NCI-H446 treated with DMSO at 0.1 percent for 48 hours (cell line): Measurements from ENCODE around the gene CDKL1.
"Not testable (repeated sequence)": the region's sequence is repeated elsewhere in the genome, so short reads cannot be mapped to it uniquely, and the experiment has no call there.

Source experiments
- DNase-seq: peaks from one replicate; lab custom pipeline; 2025; lab: John Stamatoyannopoulos, UW

Gene CDKL1

DNA sequence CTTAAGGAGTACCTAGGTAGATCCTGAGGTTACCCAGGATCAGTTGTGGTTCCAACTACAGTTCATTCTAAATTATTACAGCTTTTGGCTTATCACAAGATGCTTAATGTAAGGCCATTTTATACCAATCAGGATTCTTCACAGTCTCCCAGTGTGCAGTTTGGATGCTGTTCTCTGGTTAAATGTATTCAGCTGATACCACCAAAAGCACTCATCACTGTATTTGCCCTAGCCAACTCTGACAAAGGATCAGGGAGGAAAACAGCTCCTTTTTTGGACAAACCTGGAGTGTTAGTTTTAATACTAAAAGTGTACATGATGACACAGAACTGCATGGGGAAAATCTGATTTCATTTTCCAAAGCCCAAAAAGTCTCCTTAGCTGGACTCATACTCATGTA, 65.1 kb downstream of the CDKL1 start:
- no peak for DNase-seq

DNA sequence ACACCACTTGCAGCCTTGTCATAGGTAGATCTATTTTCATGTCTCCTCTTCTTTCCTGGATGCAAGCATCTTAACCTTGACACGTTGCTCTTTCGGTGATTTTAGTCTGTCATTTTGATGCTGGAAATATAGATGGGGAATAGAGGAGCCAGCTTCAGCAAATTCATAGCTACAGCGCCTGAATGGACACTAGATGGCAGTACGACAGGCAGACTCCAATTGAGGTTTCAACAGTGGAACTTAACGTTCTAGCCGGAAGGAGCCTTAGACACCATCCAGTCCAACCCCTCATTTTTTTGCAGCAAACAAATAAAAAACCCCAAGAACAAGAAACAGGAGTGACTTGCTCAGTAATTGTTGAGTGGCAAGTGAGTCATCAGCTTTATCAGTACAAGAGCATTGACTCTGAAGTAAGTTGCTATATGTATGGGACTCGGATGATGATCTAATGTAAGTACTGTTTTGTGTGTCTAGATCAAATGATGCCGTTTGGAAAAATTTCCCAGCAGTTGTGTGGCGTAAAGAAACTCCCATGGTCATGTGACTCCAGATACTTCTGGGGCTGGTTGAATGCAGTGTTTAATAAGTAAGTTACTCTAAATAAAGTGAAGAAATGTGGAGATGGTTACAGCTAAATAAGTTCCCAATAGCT, 75.5 kb downstream of the CDKL1 start:
- DNase-seq: peak; percentile 64

GRCh38 chr14:50320283-50320682, 76.4 kb downstream of the CDKL1 start:
- no peak for DNase-seq

DNA sequence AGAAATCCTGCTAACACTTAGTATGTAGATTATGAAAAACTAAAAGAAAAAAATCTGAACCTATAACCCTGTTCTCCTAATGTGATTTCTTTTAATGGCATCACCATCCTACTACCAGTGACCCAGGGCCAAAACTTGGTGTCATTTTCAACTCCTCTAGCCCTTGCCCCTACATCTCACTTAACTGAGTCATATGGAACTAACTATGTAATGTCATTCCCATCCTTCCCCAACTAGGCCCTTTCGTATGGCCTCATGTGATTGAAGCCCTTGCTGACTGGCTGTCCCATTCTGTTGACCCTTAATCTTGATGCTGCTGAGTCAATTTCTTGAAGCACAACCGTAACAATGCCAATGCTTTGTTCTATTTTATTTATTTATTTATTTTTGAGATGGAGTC, 77.0 kb downstream of the CDKL1 start:
- no peak for DNase-seq

GRCh38 chr14:50319293-50319692, 77.4 kb downstream of the CDKL1 start:
- no peak for DNase-seq

DNA sequence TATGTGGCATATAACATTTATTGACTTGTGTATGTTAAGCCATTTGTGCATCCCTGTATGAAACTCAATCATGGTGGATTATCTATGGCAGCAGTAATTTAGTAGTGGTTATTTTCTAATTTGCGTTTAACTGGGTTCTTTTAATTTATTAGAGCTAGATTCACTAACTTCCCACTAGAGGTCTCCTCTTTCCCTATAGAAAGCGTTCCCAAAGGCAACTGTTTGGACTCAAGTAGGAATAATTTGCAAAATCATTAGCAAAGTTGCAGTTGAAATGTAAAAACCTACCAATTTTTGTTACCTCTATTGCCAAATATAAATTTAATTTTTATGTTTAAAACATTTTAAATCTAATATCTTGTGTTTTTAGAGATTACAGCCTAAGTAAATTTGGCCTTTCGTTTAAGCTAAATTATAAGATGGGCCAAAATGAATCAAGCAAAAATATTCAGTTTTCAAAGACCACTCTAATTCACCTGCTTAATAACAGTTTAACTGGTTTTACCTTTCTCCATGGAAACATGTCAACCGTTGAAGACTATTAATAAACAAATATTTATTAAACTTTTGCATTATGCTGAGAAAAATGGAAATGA, 78.6 kb downstream of the CDKL1 start:
- peak; percentile 46 for DNase-seq

GRCh38 chr14:50314098-50314497, 82.6 kb downstream of the CDKL1 start:
- DNase-seq: not testable (repeated sequence)

GRCh38 chr14:50312734-50313054, 84.0 kb downstream of the CDKL1 start:
- DNase-seq: peak; percentile 68

DNA sequence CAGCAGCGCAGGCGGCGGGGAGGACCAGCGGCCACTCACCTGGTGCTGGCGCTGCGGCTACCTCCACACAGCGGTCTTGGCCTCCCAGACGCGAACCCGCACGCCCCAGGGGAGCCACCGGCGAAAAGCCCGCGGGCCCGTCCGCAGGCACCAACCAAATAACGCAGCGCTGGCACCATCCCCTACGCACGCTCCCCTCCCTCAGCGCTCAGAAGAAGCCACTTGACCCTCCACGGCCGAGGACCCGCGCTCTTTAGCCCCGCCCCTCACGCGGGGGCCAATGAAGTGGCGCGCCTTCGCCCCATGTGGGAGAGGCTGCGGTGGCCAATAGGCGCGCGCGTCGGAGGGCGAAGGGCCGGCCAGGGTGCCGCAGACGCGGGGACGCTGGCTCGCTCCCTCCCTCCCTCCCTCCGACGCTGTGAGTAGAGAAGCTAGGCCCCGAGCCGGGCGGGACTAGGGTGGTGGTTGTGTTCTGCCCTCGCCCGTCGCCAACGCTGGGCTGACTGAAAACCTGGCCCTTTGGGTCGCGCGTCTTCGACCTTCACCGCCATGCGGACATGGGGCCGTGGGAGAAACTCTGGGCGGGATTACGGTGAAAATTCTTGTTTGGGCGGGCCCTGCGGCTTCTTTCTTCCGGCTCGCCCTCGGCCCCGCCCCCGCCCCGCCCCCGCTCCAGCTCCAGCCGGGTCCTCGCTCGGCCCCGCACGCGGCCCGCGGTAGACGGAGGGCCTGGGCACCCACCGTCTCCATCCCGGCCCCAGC, 84.5 kb downstream of the CDKL1 start, which contains the start of the genes DMAC2L and L2HGDH:
Gene DMAC2L (plus strand): TSS at position 353 of the 762 bp plus-strand sequence. CDS start 9,164 bp downstream, outside the sequence.
Gene L2HGDH (minus strand): TSS at position 258 of the 762 bp plus-strand sequence. CDS start 79 bp downstream, at position 179.
- peak; percentile 91 for DNase-seq

GRCh38 chr14:50311337-50311971, 85.2 kb downstream of the CDKL1 start:
- DNase-seq: no peak

DNA sequence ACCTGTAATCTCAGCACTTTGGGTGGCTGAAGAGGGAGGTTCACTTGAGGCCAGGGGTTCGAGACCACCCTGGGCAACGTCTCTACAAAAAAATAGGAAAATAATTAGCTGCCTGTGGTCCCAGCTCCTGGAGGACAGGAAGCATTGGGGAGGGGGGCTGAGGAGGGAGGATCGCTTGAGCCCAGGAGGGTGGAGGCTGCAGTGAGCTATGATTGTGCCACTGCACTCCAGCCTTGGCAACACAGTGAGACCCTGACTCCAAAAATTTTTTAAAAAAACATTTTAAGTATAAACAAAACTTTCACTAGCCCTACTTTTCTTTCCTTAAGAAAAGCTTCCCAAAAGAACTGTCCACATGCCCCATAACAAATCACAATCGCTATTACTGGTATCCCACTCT, 86.2 kb downstream of the CDKL1 start:
- no peak for DNase-seq

DNA sequence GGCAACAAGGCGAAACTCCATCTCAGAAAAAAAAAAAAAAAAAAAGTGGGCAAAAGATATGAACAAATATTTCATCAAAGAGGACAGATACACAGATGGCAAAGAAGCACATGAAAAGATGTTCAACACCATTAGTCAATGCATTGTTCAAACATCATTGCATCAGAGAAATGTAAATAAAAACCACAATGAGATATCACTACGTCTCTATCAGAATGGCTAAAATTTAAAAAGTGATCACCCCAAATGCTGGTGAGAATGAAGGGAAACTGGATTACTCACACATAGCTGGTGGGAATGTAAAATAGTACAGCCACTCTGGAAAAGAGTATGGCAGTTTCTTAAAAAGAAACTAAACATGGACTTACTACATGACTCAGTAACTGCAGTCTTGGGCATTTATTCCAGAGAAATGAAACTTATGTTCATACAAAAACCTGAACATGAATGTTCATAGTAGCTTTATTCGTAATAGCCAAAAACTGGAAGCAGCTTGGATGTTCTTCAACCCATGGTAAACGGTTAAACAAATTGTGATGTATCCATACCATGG, 88.2 kb downstream of the CDKL1 start:
- DNase-seq: no peak

- peak; percentile 16 for DNase-seq
Measured at GRCh38 chr14:50303744-50304471, 92.8 kb downstream of the CDKL1 start.

- DNase-seq: no peak
Measured at GRCh38 chr14:50301914-50302313, 94.8 kb downstream of the CDKL1 start.

GRCh38 chr14:50299585-50299984, 97.1 kb downstream of the CDKL1 start:
- DNase-seq: no peak

GRCh38 chr14:50290306-50290705, 106.4 kb downstream of the CDKL1 start:
- DNase-seq: no peak

DNA sequence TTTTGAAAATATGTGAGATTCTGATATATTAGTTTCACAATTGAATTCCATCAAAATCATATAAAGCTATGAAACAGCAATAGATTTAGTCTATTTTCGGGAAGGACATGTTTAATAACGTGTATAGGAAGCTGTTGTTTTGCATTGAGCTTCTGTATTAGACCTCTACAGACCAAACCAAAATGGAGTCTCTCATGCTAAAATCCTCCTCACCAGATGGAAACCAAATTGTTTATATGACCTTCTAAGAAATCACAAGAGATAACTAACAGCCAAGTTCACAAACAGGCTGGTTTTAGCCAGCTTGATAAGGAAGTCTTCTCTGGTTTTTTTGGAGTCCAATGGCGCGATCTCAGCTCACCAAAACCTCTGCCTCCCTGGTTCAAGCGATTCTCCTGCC, 108.5 kb downstream of the CDKL1 start:
- DNase-seq: no peak

DNA sequence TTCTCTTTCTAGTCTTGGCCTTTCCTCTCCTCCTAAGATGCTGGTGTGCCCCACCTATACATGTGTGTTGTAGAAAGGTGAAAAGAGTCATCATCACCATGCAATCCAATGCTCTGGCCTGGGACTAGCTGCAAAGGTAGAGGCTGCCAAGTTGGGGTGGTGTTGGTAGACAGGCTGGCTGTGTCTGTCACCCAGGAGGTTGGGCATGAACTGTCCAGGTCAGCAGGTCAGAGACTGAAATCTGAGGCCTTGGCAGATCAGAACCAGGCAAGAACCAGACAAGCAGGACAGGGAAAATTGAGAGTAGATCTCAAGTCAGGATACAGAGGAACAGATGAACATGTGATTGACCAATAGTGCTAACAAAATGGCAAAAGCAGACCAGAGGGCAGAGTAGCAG, 110.8 kb downstream of the CDKL1 start:
- no peak for DNase-seq
